ENCODE data around the gene SELENOM. TPM values are rescaled to one million over a fixed set of nuclear protein-coding genes. Genes with fewer than 3 reads are reported as not detected.
"Not testable (repeated sequence)": the region's sequence is repeated elsewhere in the genome, so short reads cannot be mapped to it uniquely, and the experiment has no call there.

SELENOM gene
- total RNA-seq, 1 donor from 2014 or later, result 6.4 TPM

DNA sequence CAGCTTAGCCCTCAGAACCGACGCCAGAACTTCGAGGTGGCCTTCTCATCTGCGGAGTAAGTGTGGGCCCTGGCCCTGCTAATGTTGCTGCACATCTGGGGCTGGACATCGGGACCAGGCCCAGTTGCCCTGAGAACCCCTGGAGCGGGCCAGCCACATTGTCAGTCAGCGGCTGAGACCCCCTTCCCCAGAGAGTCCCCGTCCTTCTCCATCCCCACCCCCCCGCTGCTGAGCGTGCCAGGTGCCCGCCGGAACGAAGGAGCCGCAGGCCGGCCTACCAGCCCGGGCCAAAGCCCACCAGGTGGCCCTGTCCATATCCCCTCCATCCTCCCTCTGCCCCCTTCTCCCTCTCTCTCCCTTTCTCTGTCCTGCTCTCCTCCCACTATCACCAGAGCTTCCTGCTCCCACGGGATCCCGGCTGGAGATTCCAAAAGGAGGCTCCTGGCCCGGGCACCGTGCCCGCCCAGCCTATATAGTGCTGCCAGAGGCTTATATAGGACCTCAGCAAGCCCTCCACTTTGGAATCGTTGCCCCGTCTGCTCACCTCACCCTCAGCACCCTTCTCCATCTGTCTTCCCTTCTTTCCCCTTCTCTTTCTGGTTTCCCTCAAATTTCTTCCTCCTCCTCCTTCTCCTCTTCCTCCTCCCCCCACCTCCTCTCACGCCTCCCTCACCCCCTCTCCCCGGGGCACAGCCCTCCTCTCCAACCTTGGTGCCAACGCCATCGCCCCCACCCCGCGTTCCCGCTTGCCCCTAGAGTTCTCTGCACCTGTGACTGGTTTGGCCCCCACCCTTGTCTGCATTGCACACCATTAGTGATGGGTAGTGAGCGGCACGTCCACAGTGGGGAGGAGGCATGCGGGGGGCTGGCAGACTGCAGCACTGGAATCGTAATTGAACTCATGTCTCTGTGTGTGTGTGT is 7.3 kb downstream of the SELENOM start:
- Mint-ChIP-seq H3K27me3 (ENCODE audit: insufficient read depth) (no peaks in the 10 kb centered on the region), H3K36me3 (ENCODE audit: low read depth) (peaks cover 4% of the 10 kb centered on the region), H3K27ac (no peak overlapping the region), H3K4me3 (no peak overlapping the region), H3K4me1 (ENCODE audit: low read depth) (no peaks in the 10 kb centered on the region), H3K9me3 (no peaks in the 10 kb centered on the region)
- DNase-seq (ENCODE audit: low spot score), result no peak
- intact Hi-C loops (cut with micrococcal nuclease), result no loop called here

DNA sequence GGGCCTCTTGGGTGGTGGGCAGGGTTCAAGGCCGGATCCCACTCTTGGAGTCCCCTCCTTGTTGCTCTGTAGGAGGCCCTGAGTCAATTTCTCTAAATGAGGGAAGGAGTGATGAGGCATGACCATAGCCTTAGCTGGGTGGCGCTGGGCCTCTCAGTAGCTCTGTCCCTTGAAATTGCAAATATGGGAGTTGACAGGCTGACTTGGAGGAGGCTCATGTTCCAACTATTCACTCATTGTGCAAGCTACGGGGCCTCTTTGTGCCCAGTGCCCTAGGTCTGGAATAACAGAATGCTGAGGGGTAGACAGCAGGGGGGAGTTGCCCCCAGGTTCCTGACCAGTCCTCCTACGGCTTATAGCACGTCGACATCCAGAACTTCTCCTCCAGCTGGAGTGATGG is 8.0 kb downstream of the SELENOM start:
- DNase-seq (ENCODE audit: low spot score), result no peak
- peaks cover 4% of the 10 kb centered on the region for H3K36me3 Mint-ChIP-seq (ENCODE audit: low read depth)
- H3K4me3 Mint-ChIP-seq, result no peak overlapping the region
- H3K9me3 Mint-ChIP-seq, result no peaks in the 10 kb centered on the region
- intact Hi-C loops (cut with micrococcal nuclease), result no loop called here
- H3K4me1 Mint-ChIP-seq (ENCODE audit: low read depth), result no peaks in the 10 kb centered on the region
- no peaks in the 10 kb centered on the region for H3K27me3 Mint-ChIP-seq (ENCODE audit: insufficient read depth)
- H3K27ac Mint-ChIP-seq, result no peak overlapping the region

GRCh38 chr22:31098632-31099110 is 8.7 kb downstream of the SELENOM start:
- no peak overlapping the region for H3K4me3 Mint-ChIP-seq
- H3K9me3 Mint-ChIP-seq, result no peaks in the 10 kb centered on the region
- peaks cover 4% of the 10 kb centered on the region for H3K36me3 Mint-ChIP-seq (ENCODE audit: low read depth)
- H3K27me3 Mint-ChIP-seq (ENCODE audit: insufficient read depth), result no peaks in the 10 kb centered on the region
- no peak for DNase-seq (ENCODE audit: low spot score)
- H3K27ac Mint-ChIP-seq, result no peak overlapping the region
- H3K4me1 Mint-ChIP-seq (ENCODE audit: low read depth), result no peaks in the 10 kb centered on the region
- intact Hi-C loops (cut with micrococcal nuclease), result no loop called here

DNA sequence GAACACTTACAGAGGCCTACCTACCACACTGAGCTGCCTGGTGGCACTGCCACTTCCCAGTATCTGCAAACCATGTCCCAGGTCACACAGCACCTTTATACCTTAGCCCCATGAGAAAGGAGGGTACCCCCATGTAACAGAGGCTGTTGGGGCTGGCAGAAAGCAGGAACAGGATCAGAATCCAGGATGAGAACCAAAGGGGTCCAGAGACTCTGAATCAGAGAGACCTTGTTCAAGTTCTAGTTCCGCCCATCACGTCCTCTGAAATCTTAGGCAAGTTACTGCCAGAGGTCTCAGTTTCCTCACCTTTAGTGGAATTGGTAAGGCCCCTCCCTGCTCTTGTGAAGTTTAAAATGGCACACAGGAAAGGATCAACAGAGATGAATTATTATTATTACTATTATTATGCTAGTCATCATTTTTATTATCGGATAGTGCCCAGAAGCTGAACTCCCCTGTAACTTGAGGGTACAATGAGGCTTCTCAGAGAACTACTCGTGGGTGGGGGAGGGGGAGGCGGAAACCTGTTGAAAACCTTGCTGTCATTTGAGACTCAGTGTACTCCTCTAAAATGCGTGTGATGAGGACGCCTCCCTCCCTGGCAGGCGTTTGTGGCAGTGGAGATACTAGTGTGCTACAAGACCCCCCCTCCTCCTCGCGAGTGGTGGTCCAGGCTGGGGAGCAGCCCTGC is 9.3 kb downstream of the SELENOM start:
- Mint-ChIP-seq H3K36me3 (ENCODE audit: low read depth) (peaks cover 4% of the 10 kb centered on the region), H3K9me3 (no peaks in the 10 kb centered on the region), H3K4me1 (ENCODE audit: low read depth) (no peaks in the 10 kb centered on the region), H3K27me3 (ENCODE audit: insufficient read depth) (no peaks in the 10 kb centered on the region), H3K4me3 (no peak overlapping the region), H3K27ac (no peak overlapping the region)
- DNase-seq (ENCODE audit: low spot score), result no peak
- intact Hi-C loops (cut with micrococcal nuclease), result no loop called here

- DNase-seq (ENCODE audit: low spot score); H3K27me3 Mint-ChIP-seq (ENCODE audit: insufficient read depth); H3K4me3 Mint-ChIP-seq; H3K27ac Mint-ChIP-seq; H3K9me3 Mint-ChIP-seq; H3K36me3 Mint-ChIP-seq (ENCODE audit: low read depth); intact Hi-C loops (cut with micrococcal nuclease); H3K4me1 Mint-ChIP-seq (ENCODE audit: low read depth): not testable (repeated sequence)
Measured at GRCh38 chr22:31097539-31097938, 9.8 kb downstream of the SELENOM start.

DNA sequence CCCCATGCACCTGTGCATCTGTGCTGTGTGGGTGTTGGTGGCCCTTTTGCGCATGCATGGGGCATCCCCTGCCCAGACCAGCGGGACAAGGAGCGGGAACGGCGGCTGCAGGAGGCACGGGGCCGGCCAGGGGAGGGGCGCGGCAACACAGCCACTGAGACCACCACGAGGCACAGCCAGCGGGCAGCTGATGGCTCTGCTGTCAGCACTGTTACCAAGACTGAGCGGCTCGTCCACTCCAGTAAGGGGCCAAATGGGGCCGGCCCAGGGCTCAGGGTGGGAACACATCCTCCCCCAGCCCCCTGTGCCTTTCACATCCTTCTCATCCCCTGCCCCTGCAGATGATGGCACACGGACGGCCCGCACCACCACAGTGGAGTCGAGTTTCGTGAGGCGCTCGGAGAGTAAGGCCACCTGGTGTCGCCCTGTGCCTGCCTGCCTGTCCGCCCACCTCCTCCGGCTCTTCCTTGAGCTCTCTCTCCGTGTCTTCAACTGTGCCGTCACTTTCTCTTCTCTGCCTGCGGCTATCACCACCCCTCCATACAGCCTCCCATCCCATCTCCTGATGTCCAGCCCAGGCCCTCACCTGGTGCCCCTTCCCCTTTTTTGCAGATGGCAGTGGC is 10.6 kb downstream of the SELENOM start:
- H3K4me1 Mint-ChIP-seq (ENCODE audit: low read depth), result no peaks in the 10 kb centered on the region
- H3K4me3 Mint-ChIP-seq, result no peak overlapping the region
- H3K9me3 Mint-ChIP-seq, result no peaks in the 10 kb centered on the region
- intact Hi-C loops (cut with micrococcal nuclease), result no loop called here
- H3K27ac Mint-ChIP-seq, result no peak overlapping the region
- DNase-seq (ENCODE audit: low spot score), result no peak
- H3K36me3 Mint-ChIP-seq (ENCODE audit: low read depth), result peaks cover 4% of the 10 kb centered on the region
- H3K27me3 Mint-ChIP-seq (ENCODE audit: insufficient read depth), result no peaks in the 10 kb centered on the region

- intact Hi-C loops (cut with micrococcal nuclease), result no loop called here
- Mint-ChIP-seq H3K27me3 (ENCODE audit: insufficient read depth) (no peaks in the 10 kb centered on the region), H3K4me3 (no peak overlapping the region), H3K9me3 (no peaks in the 10 kb centered on the region), H3K27ac (peak overlapping the region; percentile 1), H3K4me1 (ENCODE audit: low read depth) (no peaks in the 10 kb centered on the region), H3K36me3 (ENCODE audit: low read depth) (peaks cover 4% of the 10 kb centered on the region)
- DNase-seq (ENCODE audit: low spot score), result no peak
Measured at GRCh38 chr22:31095637-31096249, 11.6 kb downstream of the SELENOM start.

GRCh38 chr22:31094741-31095140 is 12.6 kb downstream of the SELENOM start:
- peaks cover 4% of the 10 kb centered on the region for H3K36me3 Mint-ChIP-seq (ENCODE audit: low read depth)

DNA sequence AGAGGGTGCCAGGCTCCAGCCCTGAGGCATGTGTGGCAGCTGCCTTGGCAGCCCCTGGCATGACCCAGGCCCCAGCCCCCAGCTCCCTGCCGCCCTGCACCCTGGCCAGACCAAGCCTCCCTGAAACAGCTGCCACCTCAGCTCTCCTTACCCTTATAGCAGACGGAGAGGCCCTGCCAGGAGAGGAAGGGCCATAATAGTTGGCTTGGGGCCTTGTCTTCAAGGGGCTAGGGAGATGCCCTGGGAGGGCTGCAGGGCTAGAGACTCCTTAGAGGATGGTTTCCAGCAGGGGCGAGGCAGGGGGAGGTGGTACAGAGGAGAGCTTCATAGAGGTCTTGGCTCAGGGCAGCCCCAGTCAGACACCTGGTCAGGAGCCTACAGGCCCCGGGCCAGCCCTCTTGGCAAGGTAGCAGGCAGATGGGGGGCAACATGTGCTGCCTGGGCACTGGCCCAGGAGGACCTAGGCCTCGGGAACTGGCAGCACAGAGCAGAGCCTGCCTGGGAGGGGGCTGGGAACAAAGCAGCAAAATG is 13.3 kb downstream of the SELENOM start:
- intact Hi-C loops (cut with micrococcal nuclease), result no loop called here
- Mint-ChIP-seq H3K4me1 (ENCODE audit: low read depth) (no peaks in the 10 kb centered on the region), H3K27me3 (ENCODE audit: insufficient read depth) (no peaks in the 10 kb centered on the region), H3K36me3 (ENCODE audit: low read depth) (peaks cover 4% of the 10 kb centered on the region), H3K4me3 (no peak overlapping the region), H3K27ac (no peak overlapping the region), H3K9me3 (no peaks in the 10 kb centered on the region)
- DNase-seq (ENCODE audit: low spot score), result no peak

More at GRCh38 chr22:31094741-31095140, 12.6 kb downstream of the SELENOM start:
- intact Hi-C loops (cut with micrococcal nuclease), result no loop called here
- H3K4me1 Mint-ChIP-seq (ENCODE audit: low read depth), result no peaks in the 10 kb centered on the region
- no peak overlapping the region for H3K4me3 Mint-ChIP-seq
- DNase-seq (ENCODE audit: low spot score), result no peak
- H3K27ac Mint-ChIP-seq, result no peak overlapping the region
- H3K9me3 Mint-ChIP-seq, result no peaks in the 10 kb centered on the region
- no peaks in the 10 kb centered on the region for H3K27me3 Mint-ChIP-seq (ENCODE audit: insufficient read depth)

GRCh38 chr22:31093086-31093850 is 14.1 kb downstream of the SELENOM start:
- Mint-ChIP-seq H3K4me3 (no peak overlapping the region), H3K27me3 (ENCODE audit: insufficient read depth) (no peaks in the 10 kb centered on the region), H3K9me3 (no peaks in the 10 kb centered on the region), H3K27ac (no peak overlapping the region), H3K4me1 (ENCODE audit: low read depth) (no peaks in the 10 kb centered on the region), H3K36me3 (ENCODE audit: low read depth) (peaks cover 4% of the 10 kb centered on the region)
- DNase-seq (ENCODE audit: low spot score), result no peak
- intact Hi-C loops (cut with micrococcal nuclease), result no loop called here

DNA sequence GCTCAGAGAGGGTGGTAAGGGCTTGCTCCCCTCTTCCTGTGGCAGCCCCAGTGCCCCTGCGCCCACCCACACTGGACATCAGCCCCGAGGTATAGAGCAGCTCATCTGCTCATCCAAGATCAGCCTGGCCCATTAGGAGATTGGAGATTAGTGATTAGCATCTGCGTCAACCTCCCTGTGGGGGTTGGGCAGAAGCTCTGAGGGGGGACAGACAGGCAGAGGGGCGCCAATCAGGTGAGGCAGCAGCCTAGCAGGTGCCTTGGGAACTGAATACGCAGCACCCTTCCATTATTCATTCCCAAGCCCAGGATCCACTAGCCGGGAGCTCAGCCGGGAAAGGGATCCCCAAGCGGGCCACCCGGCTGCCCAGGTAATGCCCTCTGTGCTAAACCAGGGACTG is 15.2 kb downstream of the SELENOM start:
- H3K27ac Mint-ChIP-seq, result no peak overlapping the region
- DNase-seq (ENCODE audit: low spot score), result no peak
- H3K4me1 Mint-ChIP-seq (ENCODE audit: low read depth), result no peaks in the 10 kb centered on the region
- no peaks in the 10 kb centered on the region for H3K9me3 Mint-ChIP-seq
- H3K27me3 Mint-ChIP-seq (ENCODE audit: insufficient read depth), result no peaks in the 10 kb centered on the region
- no peak overlapping the region for H3K4me3 Mint-ChIP-seq
- H3K36me3 Mint-ChIP-seq (ENCODE audit: low read depth), result peaks cover 4% of the 10 kb centered on the region
- intact Hi-C loops (cut with micrococcal nuclease), result no loop called here
